K562 (cell line): Measurements from ENCODE around the gene MPRIP. TPM values are rescaled to one million over a fixed set of nuclear protein-coding genes. Genes with fewer than 3 reads are reported as not detected.

ENCODE experiments used
- ATAC-seq: fragments of 200-7000 bp; cut with Tn5 transposase; 3 replicates; pipeline ENCODE4 v1.9.1; 2020; ENCODE audit warnings: moderate library complexity
- BruUV-seq: library from RNA; stranded (reverse); fragments of 400-500 nt; replicated peaks from 2 replicates; lab custom pipeline; 2021; lab: Mats Ljungman, UMichigan
- CTCF ChIA-PET: fragments of 300-600 bp; formaldehyde crosslinking; extraction: SDS; loops from one replicate; lab custom pipeline; 2021; ENCODE audit warnings: low intra/inter-chr PET ratio; lab: Yijun Ruan, JAX
- POLR2A ChIA-PET: fragments of 300-600, 350-650 bp; sonication (Branson Sonifier 250); formaldehyde crosslinking; extraction: SDS; loops from one replicate; lab custom pipeline; 2021; ENCODE audit warnings: antibody characterized with exemption, inconsistent platforms; lab: Yijun Ruan, JAX
- DNase-seq, 4 experiments: peaks; one replicate each; pipeline versions ENCODE4 v3.0.0 to v3.0.0-alpha.2; 2011 to 2018; ENCODE audit warnings: low spot score in 3 of 4, mixed read lengths in 3 of 4; ENCODE audit errors: extremely low read depth in 1 of 4
- FAIRE-seq: peaks from 2 replicates; lab custom pipeline; 2011; peaks lifted over from hg19 to GRCh38; lab: Jason Lieb, UNC
- H2AFZ ChIP-seq: 2 replicates; pipeline ENCODE4 v1.6.0; 2011; ENCODE audit warnings: low read depth, low read length, control low read depth, inconsistent platforms
- H3K27ac ChIP-seq: fragments of 200-600 bp; 3 replicates; pipeline ENCODE4 v1.8.0; 2011; ENCODE audit warnings: low read depth, mild to moderate bottlenecking, control low read depth, inconsistent platforms, low read length, moderate library complexity, mixed read lengths; ENCODE audit errors: extremely low read depth
- H3K27me3 ChIP-seq, 2 experiments: fragments of 300-600 bp in 1 of 2; 2 replicates in 1 of 2; 3 replicates in 1 of 2; pipeline versions ENCODE4 v1.6.0 to v1.8.0; 2011; ENCODE audit warnings: inconsistent platforms in 2 of 2, low read length in 2 of 2, mild to moderate bottlenecking in 1 of 2, mixed read lengths in 1 of 2, moderate library complexity in 1 of 2; ENCODE audit not compliant: control insufficient read depth in 2 of 2, insufficient read depth in 2 of 2
- H3K36me3 ChIP-seq: fragments of 300-600 bp; 3 replicates; pipeline ENCODE4 v1.8.0; 2011; ENCODE audit warnings: mild to moderate bottlenecking, low read length, inconsistent platforms; ENCODE audit not compliant: control insufficient read depth, insufficient read depth
- H3K4me1 ChIP-seq, 2 experiments: fragments of 200-600 bp in 1 of 2; replicated peaks in 1 of 2; 2 replicates in 1 of 2; 3 replicates in 1 of 2; pipeline versions ENCODE4 v1.5.1 to v1.8.0; 2011; ENCODE audit warnings: inconsistent platforms in 2 of 2, low read length in 2 of 2, mild to moderate bottlenecking in 1 of 2, mixed read lengths in 1 of 2, moderate library complexity in 1 of 2; ENCODE audit not compliant: control insufficient read depth in 2 of 2, insufficient read depth in 2 of 2
- H3K4me2 ChIP-seq: 2 replicates; pipeline ENCODE4 v1.6.1; 2011; ENCODE audit warnings: low read length, control low read depth, inconsistent platforms, mixed read lengths; ENCODE audit not compliant: insufficient read depth
- H3K4me3 ChIP-seq: fragments of 200-600 bp; sonication (generic), shearing (Covaris generic); 2 replicates; pipeline ENCODE4 v1.5.1; 2016; ENCODE audit warnings: control low read depth, inconsistent platforms
- H3K79me2 ChIP-seq: fragments of 200-600 bp; 3 replicates; pipeline ENCODE4 v1.8.0; 2011; ENCODE audit warnings: low read length, inconsistent platforms; ENCODE audit not compliant: control insufficient read depth, insufficient read depth
- H3K9ac ChIP-seq, 2 experiments: 2 replicates each; pipeline versions ENCODE4 v1.6.0 to v1.6.1; 2011; ENCODE audit warnings: low read depth in 2 of 2, low read length in 2 of 2, control low read depth in 1 of 2, inconsistent platforms in 1 of 2, mild to moderate bottlenecking in 1 of 2, mixed read lengths in 1 of 2; ENCODE audit not compliant: insufficient read depth in 1 of 2
- H3K9me1 ChIP-seq: one replicate; pipeline ENCODE4 v1.6.0; 2011; ENCODE audit warnings: inconsistent platforms, mild to moderate bottlenecking, low read length, moderate library complexity; ENCODE audit not compliant: control insufficient read depth, insufficient read depth
- H3K9me3 ChIP-seq: replicated peaks from 2 replicates; pipeline ENCODE4 v1.5.1; 2011; ENCODE audit warnings: low read depth, low read length, inconsistent platforms; ENCODE audit not compliant: control insufficient read depth, insufficient read depth
- H4K20me1 ChIP-seq: replicated peaks from 2 replicates; pipeline ENCODE4 v1.6.1; 2011; ENCODE audit warnings: low read length, inconsistent platforms, mixed read lengths; ENCODE audit not compliant: control insufficient read depth, insufficient read depth
- DNMT1 ChIP-seq: fragments of 450-650 bp; IDR thresholded peaks from 2 replicates; pipeline ENCODE4 v1.6.1; 2016; ENCODE audit warnings: antibody characterized with exemption, mild to moderate bottlenecking
- ESRRB ChIP-seq: fragments of 250-450 bp; sonication (Bioruptor Pico); IDR thresholded peaks from 2 replicates; pipeline ENCODE4 v1.5.0; 2020; ENCODE audit warnings: mild to moderate bottlenecking, moderate library complexity, borderline replicate concordance
- MAZ ChIP-seq, 2 experiments: fragments of 450-650 bp in 1 of 2; sonication (generic) in 1 of 2; formaldehyde crosslinking; IDR thresholded peaks in 1 of 2; conservative IDR thresholded peaks in 1 of 2; 2 replicates each; pipeline versions ENCODE4 v1.4.0 to v1.5.0; 2020; ENCODE audit warnings: mild to moderate bottlenecking in 1 of 2, missing genetic modification reagents in 1 of 2
- MXD1 ChIP-seq: fragments of 250-450 bp; sonication (Bioruptor Pico); IDR thresholded peaks from 2 replicates; pipeline ENCODE4 v1.8.0; 2021; ENCODE audit warnings: borderline replicate concordance, mild to moderate bottlenecking, moderate library complexity; ENCODE audit not compliant: poor library complexity, severe bottlenecking
- NCOR1 ChIP-seq: fragments of 450-650 bp; IDR thresholded peaks from 2 replicates; pipeline ENCODE4 v1.6.1; 2016; ENCODE audit warnings: mild to moderate bottlenecking, moderate library complexity
- NELFE ChIP-seq: IDR thresholded peaks from 2 replicates; pipeline ENCODE4 v1.6.1; 2011; ENCODE audit warnings: mild to moderate bottlenecking; ENCODE audit not compliant: insufficient read depth, insufficient read length
- NONO ChIP-seq, 2 experiments: fragments of 200-400 bp in 1 of 2; fragments of 450-650 bp in 1 of 2; formaldehyde crosslinking in 1 of 2; IDR thresholded peaks; 2 replicates each; pipeline ENCODE4 v1.6.1; 2017; ENCODE audit warnings: low read depth in 2 of 2, mild to moderate bottlenecking in 2 of 2, moderate library complexity in 2 of 2, low read length in 1 of 2
- NR3C1 ChIP-seq: sonication (generic); formaldehyde crosslinking; IDR thresholded peaks from 2 replicates; pipeline ENCODE4 v1.8.1; 2022; ENCODE audit warnings: missing genetic modification reagents
- RB1 ChIP-seq: fragments of 450-650 bp; IDR thresholded peaks from 2 replicates; pipeline ENCODE4 v1.6.1; 2017; ENCODE audit warnings: low read depth, mild to moderate bottlenecking
- RFX1 ChIP-seq: fragments of 450-650 bp; IDR thresholded peaks from 2 replicates; pipeline ENCODE4 v1.6.1; 2016; ENCODE audit warnings: mild to moderate bottlenecking, moderate library complexity
- RFX5 ChIP-seq: IDR thresholded peaks from 2 replicates; pipeline ENCODE4 v1.6.1; 2011; ENCODE audit warnings: low read depth, mild to moderate bottlenecking, improper control_type of control experiment, low read length
- SP1 ChIP-seq: sonication (generic); formaldehyde crosslinking; IDR thresholded peaks from 2 replicates; pipeline ENCODE4 v1.8.1; 2022; ENCODE audit warnings: mild to moderate bottlenecking, missing genetic modification reagents
- STAT5A ChIP-seq: IDR thresholded peaks from 2 replicates; pipeline ENCODE4 v1.6.1; 2012; ENCODE audit warnings: low read length, inconsistent platforms, borderline replicate concordance
- ZFPM2 ChIP-seq: fragments of 250-450 bp; sonication (Bioruptor Pico); IDR thresholded peaks from 2 replicates; pipeline ENCODE4 v1.5.1; 2022; ENCODE audit warnings: mild to moderate bottlenecking
- ZNF512 ChIP-seq: IDR thresholded peaks from 2 replicates; pipeline ENCODE4 v1.6.1; 2016; ENCODE audit warnings: missing genetic modification characterization, missing compliant biosample characterization
- WGBS: fragments of 100-300 bp; shearing (Covaris generic); methylation state at CpG from one replicate; pipeline ENCODE4 v1.1.6; 2016; ENCODE audit warnings: low coverage, mixed read lengths; ENCODE audit not compliant: insufficient coverage; ENCODE audit errors: missing lambda C conversion rate; 5-methylcytosine and 5-hydroxymethylcytosine counted together
- in situ Hi-C: fragments of 300-500 bp; cut with MboI; formaldehyde crosslinking; loops from 4 replicates; pipeline ENCODE4 v1.15.0; 2018; ENCODE audit warnings: inconsistent platforms, mixed read lengths
- intact Hi-C: fragments of 100-400 bp; cut with micrococcal nuclease; formaldehyde crosslinking; loops from 2 replicates; pipeline ENCODE4 v1.14.2; 2022
- polyA plus RNA-seq, 8 experiments: library from polyadenylated mRNA; depleted of rRNA in 4 of 8; stranded (reverse) in 5 of 8; unstranded in 3 of 8; fragments of >200 nt; fragmentation: Nextera tagmentation in 2 of 8; fragmentation: Illumina TruSeq in 1 of 8; extraction: Ambion mirVana in 2 of 8; extraction: Trizol in 1 of 8; gene quantifications; 2 replicates each; pipeline versions ENCODE4 v1.2.1 to v1.2.3, GENCODE V29; 2011 to 2014; ENCODE audit warnings: inconsistent platforms in 1 of 8, missing spikeins in 1 of 8
- total RNA-seq, 7 experiments: library from RNA; depleted of rRNA in 6 of 7; stranded (reverse); fragments of >200 nt in 6 of 7; fragmentation: Illumina TruSeq in 2 of 7; extraction: Trizol in 2 of 7; gene quantifications; 2 replicates each; pipeline versions ENCODE4 v1.2.1 to v1.2.3, GENCODE V29; 2011 to 2021; ENCODE audit warnings: low replicate concordance in 1 of 7
- TF ChIP-seq, protein P1 (sequence below), 2 experiments: fragments of 450-650 bp in 1 of 2; IDR thresholded peaks; 2 replicates each; pipeline ENCODE4 v1.6.1; 2011 to 2017; ENCODE audit warnings: low read depth in 2 of 2, antibody characterized with exemption in 1 of 2, borderline replicate concordance in 1 of 2, low read length in 1 of 2, mild to moderate bottlenecking in 1 of 2, mixed read lengths in 1 of 2; ENCODE audit not compliant: control insufficient read depth in 1 of 2

MPRIP gene
- total and polyA plus RNA-seq, 9 of the 15 experiments (the other 6 are each of a cell fraction or from before 2014, with no cell fraction given), result 10.0 to 72.6 (median 30.1) TPM

- CTCF ChIA-PET, result interaction anchor here (0.6 kb wide), 1 partner anchor 436 kb away, joined by 5 read pairs; no protein-coding TSS in a partner anchor
- FAIRE-seq, result no peak
- TSS peak; percentile 55 for BruUV-seq
- no peak for TF ChIP-seq NCOR1
- no peak for TF ChIP-seq NELFE
- TF ChIP-seq RB1, result no peak
- TF ChIP-seq RFX1, result peak; percentile 57; the same call in 1 of the 2 replicates
- no peak for TF ChIP-seq NONO (IDR thresholded peaks at IDR 0.05; ENCODE audit: low read depth in 2 of 2, low read length in 1 of 2)
- TF ChIP-seq ESRRB (CRISPR knock-in tag), result no peak
- TF ChIP-seq RFX5, result no peak
- no peak for TF ChIP-seq NR3C1 (CRISPR knock-in tag)
- TF ChIP-seq MXD1 (CRISPR knock-in tag), result no peak
- no peak for TF ChIP-seq DNMT1
- peak; percentile 41; the same call in 1 of the 2 replicates for TF ChIP-seq SP1 (CRISPR knock-in tag)
- TF ChIP-seq, protein P1, sequence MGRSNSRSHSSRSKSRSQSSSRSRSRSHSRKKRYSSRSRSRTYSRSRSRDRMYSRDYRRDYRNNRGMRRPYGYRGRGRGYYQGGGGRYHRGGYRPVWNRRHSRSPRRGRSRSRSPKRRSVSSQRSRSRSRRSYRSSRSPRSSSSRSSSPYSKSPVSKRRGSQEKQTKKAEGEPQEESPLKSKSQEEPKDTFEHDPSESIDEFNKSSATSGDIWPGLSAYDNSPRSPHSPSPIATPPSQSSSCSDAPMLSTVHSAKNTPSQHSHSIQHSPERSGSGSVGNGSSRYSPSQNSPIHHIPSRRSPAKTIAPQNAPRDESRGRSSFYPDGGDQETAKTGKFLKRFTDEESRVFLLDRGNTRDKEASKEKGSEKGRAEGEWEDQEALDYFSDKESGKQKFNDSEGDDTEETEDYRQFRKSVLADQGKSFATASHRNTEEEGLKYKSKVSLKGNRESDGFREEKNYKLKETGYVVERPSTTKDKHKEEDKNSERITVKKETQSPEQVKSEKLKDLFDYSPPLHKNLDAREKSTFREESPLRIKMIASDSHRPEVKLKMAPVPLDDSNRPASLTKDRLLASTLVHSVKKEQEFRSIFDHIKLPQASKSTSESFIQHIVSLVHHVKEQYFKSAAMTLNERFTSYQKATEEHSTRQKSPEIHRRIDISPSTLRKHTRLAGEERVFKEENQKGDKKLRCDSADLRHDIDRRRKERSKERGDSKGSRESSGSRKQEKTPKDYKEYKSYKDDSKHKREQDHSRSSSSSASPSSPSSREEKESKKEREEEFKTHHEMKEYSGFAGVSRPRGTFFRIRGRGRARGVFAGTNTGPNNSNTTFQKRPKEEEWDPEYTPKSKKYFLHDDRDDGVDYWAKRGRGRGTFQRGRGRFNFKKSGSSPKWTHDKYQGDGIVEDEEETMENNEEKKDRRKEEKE (IDR thresholded peaks at IDR 0.05; ENCODE audit: borderline replicate concordance in 1 of 2, control insufficient read depth in 1 of 2, low read depth in 2 of 2, low read length in 1 of 2), result no peak
- TF ChIP-seq STAT5A, result no peak
- no peak for TF ChIP-seq ZNF512 (tag)
- no peak for TF ChIP-seq ZFPM2 (CRISPR knock-in tag)
- TF ChIP-seq MAZ (CRISPR knock-in tag; conservative IDR thresholded peaks at IDR 0.05 in 1 of 2, IDR thresholded peaks at IDR 0.05 in 1 of 2), result peak in 1 of 2 experiments; percentile 0; a peak in 1 of 4 replicates
These were observed 163.3 kb downstream of the MPRIP start for GRCh38 chr17:17205368-17206123.

More at GRCh38 chr17:17205368-17206123, 163.3 kb downstream of the MPRIP start:
- Histone ChIP-seq H3K4me3 (peak overlapping the region; percentile 66), H3K27ac (peak overlapping the region; percentile 92), H4K20me1 (no peaks in the 10 kb centered on the region), H2AFZ (peak overlapping the region; percentile 94), H3K27me3 (no peaks in the 10 kb centered on the region), H3K4me1 (peaks cover 10 to 39% of the 10 kb centered on the region in 2 experiments; a peak in 4 of 5 replicates), H3K9me3 (no peaks in the 10 kb centered on the region), H3K79me2 (peaks cover 47% of the 10 kb centered on the region), H3K36me3 (peaks cover 42% of the 10 kb centered on the region; the same call in 2 of the 3 replicates), H3K9me1 (no peaks in the 10 kb centered on the region), H3K9ac (peak overlapping the region; percentile 88 to 97), H3K4me2 (peak overlapping the region; percentile 84)
- peak; percentile 84 for ATAC-seq
- under 1% methylated on average over 45 of the region's 70 CpGs for WGBS
- POLR2A ChIA-PET, result no interaction called here
- intact Hi-C loops (loop anchor here (2.0 kb wide), 1 partner anchor 75 kb away; the partner anchor contains the start of gene COPS3), in situ Hi-C loops (no loop called here)
- DNase-seq, result peak; percentile 63 to 67 (median 66)
